Muscle of leg (tissue), 11 donors: ENCODE data around the gene RPUSD2. TPM values are rescaled to one million over a fixed set of nuclear protein-coding genes. Genes with fewer than 3 reads are reported as not detected.

ENCODE experiments used
- DNase-seq: peaks from one replicate; pipeline ENCODE4 v3.0.0; 2013
- H3K27ac ChIP-seq: one replicate; pipeline ENCODE4 v1.5.1; 2013; ENCODE audit warnings: mild to moderate bottlenecking, low read length, control low read depth
- H3K27me3 ChIP-seq: one replicate; pipeline ENCODE4 v1.6.1; 2013; ENCODE audit warnings: low read length; ENCODE audit not compliant: control insufficient read depth, insufficient read depth
- H3K36me3 ChIP-seq: one replicate; pipeline ENCODE4 v1.6.1; 2013; ENCODE audit warnings: low read length; ENCODE audit not compliant: control insufficient read depth, insufficient read depth
- H3K4me1 ChIP-seq: one replicate; pipeline ENCODE4 v1.6.1; 2013; ENCODE audit warnings: low read length; ENCODE audit not compliant: control insufficient read depth, insufficient read depth
- H3K4me3 ChIP-seq: one replicate; pipeline ENCODE4 v1.5.1; 2013; ENCODE audit warnings: low read length, control low read depth
- H3K9me3 ChIP-seq: replicated peaks from 2 replicates; pipeline ENCODE4 v1.6.1; 2013; ENCODE audit warnings: low read depth, low read length; ENCODE audit not compliant: control insufficient read depth
- WGBS: methylation state at CpG from one replicate; pipeline ENCODE4 v1.1.5; 2013; ENCODE audit warnings: missing lambda C conversion rate; ENCODE audit not compliant: insufficient coverage; 5-methylcytosine and 5-hydroxymethylcytosine counted together
- polyA plus RNA-seq, 8 donors: library from polyadenylated mRNA; unstranded; fragments of 120-200 nt; gene quantifications; one replicate each; pipeline versions ENCODE4 v1.2.1 to v1.2.3, GENCODE V29; 2013; ENCODE audit warnings: inconsistent platforms in 1 of 8, low replicate concordance in 1 of 8; ENCODE audit not compliant: insufficient read length in 8 of 8, insufficient read depth in 1 of 8
- total RNA-seq: library from RNA; stranded (reverse); fragments of 120-200 nt; gene quantifications from one replicate; pipeline ENCODE4 v1.2.4, GENCODE V29; 2013

Gene RPUSD2
- total and polyA plus RNA-seq, 9 donors: 8.7 to 12.0 (median 10.9) TPM

GRCh38 chr15:40591389-40591788, 22.3 kb downstream of the RPUSD2 start:
- DNase-seq: no peak
- Histone ChIP-seq H3K27ac (no peak overlapping the region), H3K4me3 (no peak overlapping the region), H3K9me3 (no peaks in the 10 kb centered on the region), H3K36me3 (no peaks in the 10 kb centered on the region), H3K4me1 (no peaks in the 10 kb centered on the region), H3K27me3 (no peaks in the 10 kb centered on the region)
- 50% methylated on average over 7 of the region's 8 CpGs for WGBS

GRCh38 chr15:40593165-40593564, 24.1 kb downstream of the RPUSD2 start:
- no peak for DNase-seq
- Histone ChIP-seq H3K9me3 (no peaks in the 10 kb centered on the region), H3K36me3 (no peaks in the 10 kb centered on the region), H3K4me1 (no peaks in the 10 kb centered on the region), H3K4me3 (no peak overlapping the region), H3K27me3 (no peaks in the 10 kb centered on the region), H3K27ac (no peak overlapping the region)
- WGBS: no CpG with 5 or more reads among the region's 2 CpGs

GRCh38 chr15:40593588-40594428, 24.7 kb downstream of the RPUSD2 start, which contains the start of gene KNL1:
Gene KNL1, plus strand, starts transcription at chr15:40594249. Its CDS starts 8,683 bp downstream, at chr15:40602932.
- Histone ChIP-seq H3K27ac (peak within 1 kb of the TSS; percentile 97), H3K4me1 (no peaks in the 10 kb centered on the region), H3K9me3 (no peaks in the 10 kb centered on the region), H3K36me3 (no peaks in the 10 kb centered on the region), H3K27me3 (no peaks in the 10 kb centered on the region), H3K4me3 (peak within 1 kb of the TSS; percentile 84)
- DNase-seq: peak; percentile 99
- WGBS: under 1% methylated on average over 27 of the region's 41 CpGs

GRCh38 chr15:40594429-40594836, 25.3 kb downstream of the RPUSD2 start:
- under 1% methylated on average over 29 of the region's 31 CpGs for WGBS

GRCh38 chr15:40595219-40595618, 26.1 kb downstream of the RPUSD2 start:
- Histone ChIP-seq H3K27me3 (no peaks in the 10 kb centered on the region), H3K9me3 (no peaks in the 10 kb centered on the region), H3K36me3 (no peaks in the 10 kb centered on the region), H3K27ac (no peak overlapping the region), H3K4me1 (no peaks in the 10 kb centered on the region), H3K4me3 (peak overlapping the region; percentile 84)
- 25% methylated on average over 4 of the region's 5 CpGs for WGBS
- DNase-seq: no peak

More at GRCh38 chr15:40594429-40594836, 25.3 kb downstream of the RPUSD2 start:
- Histone ChIP-seq H3K36me3 (no peaks in the 10 kb centered on the region), H3K4me1 (no peaks in the 10 kb centered on the region), H3K27ac (peak overlapping the region; percentile 97), H3K4me3 (peak overlapping the region; percentile 84), H3K27me3 (no peaks in the 10 kb centered on the region), H3K9me3 (no peaks in the 10 kb centered on the region)
- peak; percentile 83 for DNase-seq

GRCh38 chr15:40595773-40596172, 26.7 kb downstream of the RPUSD2 start:
- H3K9me3 ChIP-seq: no peaks in the 10 kb centered on the region
- no peak overlapping the region for H3K27ac ChIP-seq
- H3K36me3 ChIP-seq: no peaks in the 10 kb centered on the region
- DNase-seq: no peak
- no CpG with 5 or more reads among the region's 5 CpGs for WGBS
- no peaks in the 10 kb centered on the region for H3K4me1 ChIP-seq
- H3K4me3 ChIP-seq: no peak overlapping the region
- no peaks in the 10 kb centered on the region for H3K27me3 ChIP-seq

- H3K36me3 ChIP-seq: no peaks in the 10 kb centered on the region
- no peaks in the 10 kb centered on the region for H3K4me1 ChIP-seq
- no peak overlapping the region for H3K27ac ChIP-seq
- no peak for DNase-seq
- WGBS: 95% methylated on average over 2 of the region's 2 CpGs
- H3K4me3 ChIP-seq: no peak overlapping the region
- no peaks in the 10 kb centered on the region for H3K27me3 ChIP-seq
- H3K9me3 ChIP-seq: no peaks in the 10 kb centered on the region
These were observed 27.9 kb downstream of the RPUSD2 start for GRCh38 chr15:40597024-40597423.

- Histone ChIP-seq H3K4me1 (no peaks in the 10 kb centered on the region), H3K36me3 (no peaks in the 10 kb centered on the region), H3K27ac (no peak overlapping the region), H3K4me3 (no peak overlapping the region), H3K9me3 (no peaks in the 10 kb centered on the region), H3K27me3 (no peaks in the 10 kb centered on the region)
- WGBS: no CpG with 5 or more reads among the region's 3 CpGs
- DNase-seq: no peak
These were observed 29.0 kb downstream of the RPUSD2 start for GRCh38 chr15:40598126-40598525.

- Histone ChIP-seq H3K4me1 (no peaks in the 10 kb centered on the region), H3K36me3 (peaks cover 3% of the 10 kb centered on the region), H3K9me3 (no peaks in the 10 kb centered on the region), H3K27ac (no peak overlapping the region), H3K27me3 (no peaks in the 10 kb centered on the region), H3K4me3 (no peak overlapping the region)
- no peak for DNase-seq
- WGBS: no CpG with 5 or more reads among the region's 4 CpGs
These were observed 29.6 kb downstream of the RPUSD2 start for GRCh38 chr15:40598672-40599071.

- DNase-seq: no peak
- Histone ChIP-seq H3K27ac (no peak overlapping the region), H3K27me3 (no peaks in the 10 kb centered on the region), H3K4me3 (no peak overlapping the region), H3K9me3 (no peaks in the 10 kb centered on the region), H3K36me3 (peaks cover 6% of the 10 kb centered on the region), H3K4me1 (no peaks in the 10 kb centered on the region)
- WGBS: 95% methylated on average over 6 of the region's 12 CpGs
These were observed 31.9 kb downstream of the RPUSD2 start for GRCh38 chr15:40600956-40601355.
